ENCODE measurements around the gene CDKAL1. TPM values are rescaled to one million over a fixed set of nuclear protein-coding genes. Genes with fewer than 3 reads are reported as not detected.

Gene CDKAL1
- total and polyA plus RNA-seq, 10 donors = 4.8 to 26.9 (median 20.1) TPM

- 93 to 99% (median 95%) methylated on average over 5 of the region's 5 CpGs for WGBS, 5 donors
- no peak overlapping the region for H3K27ac ChIP-seq
- no peaks in the 10 kb centered on the region for H3K36me3 ChIP-seq
- H3K27me3 ChIP-seq (replicated peaks in 1 of 7) = no peaks in the 10 kb centered on the region
- H3K4me1 ChIP-seq = no peaks in the 10 kb centered on the region
- no peak overlapping the region for H3K4me3 ChIP-seq
- intact Hi-C loops (cut with DNase I; ENCODE audit: low total_unique reads) = no loop called here
- no peak for TF ChIP-seq CTCF (IDR thresholded peaks at IDR 0.05 in 8 of 11, conservative IDR thresholded peaks at IDR 0.05 in 3 of 11)
- no peak for DNase-seq
- H3K9me3 ChIP-seq = no peaks in the 10 kb centered on the region
These were observed 442.2 kb downstream of the CDKAL1 start for GRCh38 chr6:20976391-20976918.

- TF ChIP-seq CTCF (IDR thresholded peaks at IDR 0.05 in 8 of 11, conservative IDR thresholded peaks at IDR 0.05 in 3 of 11) (no peak), POLR2AphosphoS5 (IDR thresholded peaks at IDR 0.05) (no peak), POLR2A (IDR thresholded peaks at IDR 0.05) (no peak)
- DNase-seq = no peak
- no peaks in the 10 kb centered on the region for H3K36me3 ChIP-seq
- 45 to 52% (median 48%) methylated on average over 5 of the region's 5 CpGs for WGBS, 5 donors
- no peak overlapping the region for H3K27ac ChIP-seq
- H3K4me1 ChIP-seq = no peaks in the 10 kb centered on the region
- intact Hi-C loops (cut with DNase I; ENCODE audit: low total_unique reads) = no loop called here
- H3K27me3 ChIP-seq (replicated peaks in 1 of 7) = no peaks in the 10 kb centered on the region
- H3K9me3 ChIP-seq = peaks cover 0 to 7% (median under 1%) of the 10 kb centered on the region in 8 donors
- no peak overlapping the region for H3K4me3 ChIP-seq
These were observed 443.9 kb downstream of the CDKAL1 start for GRCh38 chr6:20978151-20978614.

GRCh38 chr6:20979076-20979475 lies 444.8 kb downstream of the CDKAL1 start:
- intact Hi-C loops (cut with DNase I; ENCODE audit: low total_unique reads) = no loop called here
- TF ChIP-seq POLR2AphosphoS5 (IDR thresholded peaks at IDR 0.05) (no peak), CTCF (IDR thresholded peaks at IDR 0.05 in 8 of 11, conservative IDR thresholded peaks at IDR 0.05 in 3 of 11) (no peak), POLR2A (IDR thresholded peaks at IDR 0.05) (no peak)
- 77 to 98% (median 80%) methylated on average over 1 of the region's 1 CpG for WGBS, 5 donors
- no peaks in the 10 kb centered on the region for H3K4me1 ChIP-seq
- H3K4me3 ChIP-seq = no peak overlapping the region
- H3K9me3 ChIP-seq = peaks cover 1 to 16% (median 9%) of the 10 kb centered on the region in 8 donors
- no peak for DNase-seq
- H3K27me3 ChIP-seq (replicated peaks in 1 of 7) = no peaks in the 10 kb centered on the region
- H3K27ac ChIP-seq = no peak overlapping the region
- H3K36me3 ChIP-seq = peaks cover 0 to 5% (median 0%) of the 10 kb centered on the region in 6 donors

- no peaks in the 10 kb centered on the region for H3K4me1 ChIP-seq
- DNase-seq = no peak
- H3K27ac ChIP-seq = no peak overlapping the region
- WGBS, 5 donors = 92 to 97% (median 96%) methylated on average over 5 of the region's 5 CpGs
- no peaks in the 10 kb centered on the region for H3K27me3 ChIP-seq (replicated peaks in 1 of 7)
- H3K9me3 ChIP-seq = peaks cover 5 to 29% (median 22%) of the 10 kb centered on the region in 8 donors
- peaks cover 0 to 16% (median 0%) of the 10 kb centered on the region in 6 donors for H3K36me3 ChIP-seq
- no peak overlapping the region for H3K4me3 ChIP-seq
- intact Hi-C loops (cut with DNase I; ENCODE audit: low total_unique reads) = no loop called here
- TF ChIP-seq POLR2A (IDR thresholded peaks at IDR 0.05) = no peak
These were observed 449.7 kb downstream of the CDKAL1 start for GRCh38 chr6:20983961-20984360.

All from spleen (tissue), 11 donors.